Activated CD8-positive, alpha-beta memory T cell treated with anti-CD3 and anti-CD28 coated beads for 48 hours (primary cell): ENCODE measurements around the gene TECPR1.
"Not testable (repeated sequence)": the region's sequence is repeated elsewhere in the genome, so short reads cannot be mapped to it uniquely, and the experiment has no call there.

ENCODE experiments used
- DNase-seq, 3 experiments: peaks; one replicate each; pipeline ENCODE4 v3.0.0-alpha.2; 2020; ENCODE audit warnings: low read depth in 2 of 3, low spot score in 2 of 3

The TECPR1 gene

DNA sequence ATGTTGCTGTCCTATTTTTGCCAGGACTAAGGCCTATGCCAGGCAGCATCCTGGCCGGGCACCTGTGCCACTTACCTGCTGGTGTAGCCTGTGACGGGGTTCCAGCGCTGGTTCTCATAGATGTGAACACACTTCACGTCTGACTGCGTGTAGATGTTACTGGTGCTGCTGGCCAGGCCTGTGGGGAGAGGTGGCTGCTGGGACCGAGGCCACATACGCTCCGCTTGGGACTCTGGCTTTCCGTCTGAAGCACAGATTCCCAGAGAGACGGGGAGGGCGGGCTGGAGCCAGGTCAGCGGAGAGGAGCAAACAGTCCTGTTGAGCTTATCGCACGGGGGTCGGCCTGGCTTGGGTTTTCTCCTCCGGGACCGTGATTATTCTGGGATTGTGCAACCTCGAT lies 24.1 kb downstream of the TECPR1 start:
- DNase-seq = no peak

DNA sequence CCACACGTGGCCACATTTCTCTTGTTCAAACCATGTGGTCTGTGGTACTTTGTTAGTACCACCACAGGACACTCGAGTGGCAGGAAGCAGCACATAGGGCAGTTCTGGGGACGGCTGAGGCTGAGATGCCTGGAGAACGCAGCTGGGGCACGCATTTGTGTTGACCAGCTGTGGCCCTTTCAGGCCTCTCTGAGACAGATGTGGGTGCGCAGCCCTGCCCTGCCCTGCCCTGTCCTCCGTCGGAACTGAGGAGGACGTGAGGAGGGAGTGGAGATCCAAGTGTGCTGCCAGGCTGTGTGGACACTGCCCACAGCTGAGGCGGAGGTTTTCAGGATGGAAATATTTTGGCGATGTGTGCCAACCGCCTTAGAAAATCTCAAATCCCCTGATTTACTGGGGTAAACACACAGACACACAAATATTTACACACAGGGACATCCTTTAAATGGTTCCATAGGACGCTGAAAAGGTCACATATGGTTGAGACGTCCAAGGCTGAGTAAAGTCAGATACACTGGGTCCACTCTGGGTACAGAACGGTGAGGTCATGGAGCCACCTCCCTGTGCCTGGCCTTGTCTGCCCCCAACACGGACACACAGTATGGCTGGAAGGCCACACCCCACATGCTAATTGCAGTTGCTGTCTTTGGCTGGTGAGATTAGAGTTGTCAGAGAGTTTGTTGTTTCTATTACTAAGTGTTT lies 26.0 kb downstream of the TECPR1 start:
- no peak for DNase-seq

DNA sequence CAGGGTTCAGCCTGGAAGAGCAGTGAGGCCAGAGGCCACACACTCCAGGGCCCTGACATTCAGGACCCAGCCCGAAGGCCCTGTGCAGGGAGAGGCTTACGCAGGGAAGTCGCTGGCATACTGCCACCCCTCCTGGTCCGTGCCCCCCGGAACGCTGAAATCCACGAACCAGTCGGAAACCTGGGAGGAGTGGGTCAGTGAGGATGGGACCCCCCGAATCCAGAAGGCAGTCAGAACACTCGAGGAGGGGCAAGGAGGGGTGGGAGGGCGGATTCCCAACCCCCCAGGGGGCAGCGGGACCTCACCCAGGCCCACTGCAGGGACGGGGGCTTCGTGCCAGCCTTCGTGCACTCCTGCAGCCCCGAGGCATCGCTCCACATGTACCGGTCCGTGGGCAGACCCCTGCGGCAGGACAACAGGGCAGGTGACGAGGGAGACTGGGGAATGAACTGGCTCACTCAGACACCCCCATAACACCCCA lies 27.3 kb downstream of the TECPR1 start:
- no peak for DNase-seq

DNA sequence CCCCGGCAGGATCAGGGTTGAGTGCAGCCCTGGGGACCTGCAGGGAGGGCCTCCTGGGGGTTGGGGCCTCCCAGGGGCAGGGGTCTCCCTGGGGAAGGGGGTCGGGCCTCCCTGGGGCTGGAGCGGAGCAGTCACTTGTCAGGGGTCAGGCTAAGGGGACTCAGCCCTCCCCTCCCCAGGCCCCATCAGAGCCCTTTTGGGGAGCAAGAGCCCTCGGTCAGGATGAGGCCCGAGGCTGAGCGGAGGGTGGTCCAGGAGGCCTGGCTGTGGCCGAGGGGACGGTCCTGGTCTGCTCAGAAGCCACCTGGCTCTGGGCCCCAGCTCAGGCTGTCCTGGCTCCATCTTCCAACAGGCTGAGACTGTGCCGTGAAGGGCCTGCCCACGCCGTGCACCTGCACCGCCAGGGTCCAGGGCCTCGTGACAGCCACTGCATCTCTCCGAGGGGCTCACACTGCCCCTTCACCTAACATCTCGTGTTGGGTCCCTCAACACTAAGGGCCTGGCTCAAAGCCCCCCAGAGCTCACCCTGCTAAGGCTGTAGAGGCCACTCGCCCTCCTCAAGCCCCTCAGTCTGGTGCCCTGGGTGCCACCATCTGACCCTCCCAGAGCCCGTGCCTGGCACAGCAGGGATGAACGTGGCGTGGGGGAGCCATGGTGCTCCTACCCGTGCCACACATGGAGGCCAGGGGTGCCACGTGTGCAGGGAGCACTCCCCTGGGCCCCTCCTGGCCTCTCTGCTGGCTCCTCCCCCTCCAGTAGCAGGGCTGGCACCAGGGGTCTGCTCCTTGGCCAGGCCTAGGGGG lies 27.9 kb downstream of the TECPR1 start:
- no peak for DNase-seq

GRCh38 chr7:98223351-98223897 lies 28.6 kb downstream of the TECPR1 start:
- DNase-seq = no peak

DNA sequence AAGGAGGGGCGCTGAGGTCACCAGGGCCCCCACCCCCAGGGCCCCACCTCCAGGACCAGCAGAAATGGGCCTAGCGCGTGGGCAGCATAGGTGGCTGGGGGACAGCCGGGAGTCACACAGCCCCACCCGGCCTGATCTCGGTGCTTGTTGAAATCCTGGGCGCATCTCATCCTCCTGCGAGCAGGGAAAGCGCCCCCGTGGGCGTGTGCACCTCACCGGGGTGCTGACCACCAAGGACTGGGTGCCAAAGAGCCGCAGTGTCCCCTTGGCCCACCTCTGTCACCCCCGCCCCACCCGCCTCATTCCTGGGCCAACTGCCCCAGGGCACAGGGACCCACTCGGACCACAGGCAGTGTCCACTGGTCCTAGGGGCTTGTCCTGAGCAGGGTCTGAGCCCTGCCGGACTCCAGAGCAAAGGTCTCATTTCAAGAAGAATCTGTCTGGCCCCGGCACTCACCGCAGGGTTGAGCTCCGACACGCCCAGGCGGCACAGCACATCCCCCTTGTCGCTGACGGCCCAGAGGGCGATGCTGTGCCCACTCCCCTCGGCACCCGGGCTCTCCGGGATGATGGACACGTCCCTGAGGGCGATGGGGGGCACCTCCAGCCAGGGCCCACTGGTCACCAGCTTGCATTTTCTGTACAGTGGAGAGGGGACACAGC lies 29.4 kb downstream of the TECPR1 start:
- no peak for DNase-seq

DNA sequence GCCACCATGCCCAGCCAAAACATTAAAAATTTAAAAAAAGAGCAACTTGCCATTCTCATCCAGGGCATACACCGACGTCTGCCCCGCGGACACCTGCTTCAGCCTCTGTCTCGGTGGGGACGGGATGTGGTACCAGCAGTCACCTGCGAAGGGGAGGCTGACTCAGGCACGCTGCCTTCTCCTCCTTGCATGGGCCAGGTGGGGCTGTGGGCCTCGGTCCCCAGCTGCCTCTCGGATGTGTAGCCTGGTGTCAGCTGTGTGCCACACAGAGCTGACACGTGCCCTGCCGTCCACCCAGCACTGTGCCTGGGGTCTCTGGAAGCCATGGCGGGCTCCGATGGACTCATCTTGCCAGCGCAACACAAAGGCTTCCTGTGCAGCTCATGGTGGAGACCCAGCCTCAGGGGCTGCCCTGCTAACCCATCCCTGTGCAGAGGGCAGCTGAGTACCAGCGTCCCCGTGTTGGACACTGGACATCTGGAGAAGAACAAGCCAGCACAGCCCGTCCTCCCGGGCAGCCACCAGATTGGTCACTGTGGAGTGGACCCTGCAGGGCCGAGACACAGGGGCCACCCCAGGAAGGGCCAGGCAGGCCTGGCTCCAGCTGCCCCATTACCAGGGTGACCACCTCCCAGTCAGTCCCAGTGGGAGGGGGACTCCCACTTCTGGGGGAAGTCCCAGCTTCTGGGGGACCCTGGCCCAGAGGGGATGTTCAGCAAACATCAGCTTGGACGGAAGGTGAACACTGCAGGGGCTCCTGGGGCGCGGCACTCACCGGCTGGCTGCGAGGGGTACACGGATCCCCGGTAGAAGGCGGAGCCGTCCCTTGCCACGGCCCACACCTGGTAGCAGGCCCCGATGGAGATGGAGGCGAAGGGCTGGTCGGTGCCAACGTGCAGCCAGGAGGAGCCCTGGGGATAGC lies 30.2 kb downstream of the TECPR1 start:
- no peak for DNase-seq

GRCh38 chr7:98219382-98219781 lies 32.6 kb downstream of the TECPR1 start:
- not testable (repeated sequence) for DNase-seq

GRCh38 chr7:98217623-98218582 lies 34.1 kb downstream of the TECPR1 start:
- DNase-seq = no peak

- no peak for DNase-seq
These were observed 35.0 kb downstream of the TECPR1 start for GRCh38 chr7:98216941-98217622.

- no peak for DNase-seq
These were observed 36.2 kb downstream of the TECPR1 start for GRCh38 chr7:98215561-98216495.

DNA sequence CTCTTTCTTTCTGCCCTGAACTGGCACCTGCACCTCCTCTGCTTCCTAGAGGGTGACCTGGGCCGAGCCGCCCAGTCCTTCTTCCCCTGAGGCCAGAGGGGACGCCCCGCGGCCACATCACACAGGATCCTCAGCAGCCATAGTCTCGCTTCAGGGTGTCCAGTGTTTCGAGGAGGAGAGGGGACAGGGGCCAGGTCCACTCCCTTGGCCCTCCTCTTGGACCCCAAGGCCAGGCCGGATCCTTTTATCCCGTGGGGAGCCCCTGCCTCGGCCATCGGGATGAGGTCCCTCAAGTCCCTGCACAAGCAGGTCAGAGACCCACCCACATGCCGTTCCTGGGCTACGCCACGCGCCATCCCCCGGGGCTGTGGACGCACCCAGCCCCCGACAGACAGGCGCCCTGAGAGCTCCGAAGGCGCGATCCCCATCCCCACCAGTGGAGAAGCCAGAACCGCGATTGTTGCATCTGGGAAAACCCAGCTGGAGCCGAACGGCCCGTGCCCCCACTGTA lies 37.2 kb downstream of the TECPR1 start:
- no peak for DNase-seq

DNA sequence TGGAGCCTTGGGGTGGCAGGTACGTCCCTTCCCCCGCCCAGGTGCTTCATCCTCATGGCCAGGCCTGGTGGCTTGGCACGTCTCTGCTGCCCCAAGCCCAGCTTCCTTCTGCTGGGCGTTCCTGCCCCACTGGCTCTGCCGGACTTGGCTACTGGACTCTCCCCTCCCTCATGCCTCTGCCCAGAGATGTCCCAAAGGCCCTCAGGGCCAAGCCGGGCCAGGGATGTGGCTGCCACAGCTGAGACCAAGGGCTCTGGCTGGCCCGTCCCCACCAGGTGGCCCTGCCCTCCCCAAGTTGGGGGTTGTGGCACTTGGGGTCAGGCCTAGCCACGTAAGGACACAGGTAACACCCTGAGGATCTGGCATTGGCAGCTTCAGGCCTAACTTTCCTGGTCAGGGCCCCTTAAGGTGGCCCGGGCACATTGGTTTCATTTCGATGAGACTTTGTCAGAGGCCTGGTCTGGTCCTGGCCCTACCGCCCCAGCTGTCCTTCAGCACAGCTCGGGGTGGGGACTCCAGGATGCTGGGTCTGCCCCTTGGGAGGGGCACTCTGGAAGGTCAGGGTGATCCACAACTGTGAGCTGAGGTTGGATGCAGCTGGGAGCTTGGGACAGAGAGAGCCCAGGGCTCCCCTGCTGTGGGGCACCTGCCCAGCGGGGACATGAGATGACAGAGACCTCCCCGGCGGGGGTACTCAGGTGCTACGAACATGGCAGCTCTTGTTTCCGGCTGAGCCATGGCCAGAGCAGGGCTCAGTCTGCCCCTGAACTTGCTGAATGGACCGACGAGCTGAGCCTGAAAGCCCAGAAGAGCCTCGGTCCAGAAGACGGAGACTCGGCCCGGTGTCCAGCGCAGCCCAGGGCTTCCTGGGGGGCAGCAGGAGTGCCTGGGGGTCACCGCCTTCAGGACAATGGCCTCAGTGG lies 37.9 kb downstream of the TECPR1 start:
- no peak for DNase-seq

GRCh38 chr7:98213296-98213887 lies 38.6 kb downstream of the TECPR1 start:
- DNase-seq = no peak

- DNase-seq = no peak
These were observed 39.4 kb downstream of the TECPR1 start for GRCh38 chr7:98212532-98213041.
